Middle frontal gyrus (tissue), 1 donor: ENCODE results near the gene DOCK10.
"Not testable (repeated sequence)": the region's sequence is repeated elsewhere in the genome, so short reads cannot be mapped to it uniquely, and the experiment has no call there.

Source experiments
- DNase-seq: peaks from one replicate; pipeline ENCODE4 v3.0.0-alpha.2; 2015; ENCODE audit warnings: low spot score; ENCODE audit errors: extremely low spot score

The DOCK10 gene

DNA sequence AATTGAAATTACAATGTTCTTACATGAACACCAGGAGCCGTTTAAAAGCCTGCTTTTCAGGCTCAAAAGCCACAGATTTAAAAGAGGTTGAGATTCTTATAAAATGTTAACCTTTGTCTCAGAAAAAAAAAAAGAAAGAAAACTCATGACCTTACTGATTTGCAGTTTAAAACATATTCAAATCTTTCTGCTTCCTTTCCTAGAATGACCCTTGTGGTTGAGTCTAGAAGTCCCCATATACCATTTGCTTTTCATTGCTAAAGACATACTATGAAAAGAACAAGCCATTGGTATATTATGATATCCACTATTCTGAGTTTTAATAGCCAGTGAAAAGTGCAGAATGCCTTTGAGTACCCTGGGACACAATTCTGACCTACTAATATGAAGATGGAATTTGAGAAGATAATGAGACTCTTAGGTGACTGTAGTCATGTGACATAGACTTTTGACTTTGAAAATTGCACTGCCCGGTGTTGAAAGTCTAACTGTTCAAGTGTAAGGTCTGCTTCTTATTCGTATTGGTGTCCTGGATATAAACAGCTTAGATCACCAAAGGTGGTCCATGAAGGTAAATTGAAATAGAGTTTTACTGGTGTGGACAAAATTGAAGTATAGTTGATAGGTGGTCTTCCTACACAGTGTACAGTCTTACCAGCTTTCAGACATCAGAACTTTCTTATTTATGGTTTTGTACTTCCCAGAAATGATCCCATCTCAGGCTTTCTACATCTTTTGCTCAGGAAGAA, 117.0 kb downstream of the DOCK10 start:
- DNase-seq: no peak

DNA sequence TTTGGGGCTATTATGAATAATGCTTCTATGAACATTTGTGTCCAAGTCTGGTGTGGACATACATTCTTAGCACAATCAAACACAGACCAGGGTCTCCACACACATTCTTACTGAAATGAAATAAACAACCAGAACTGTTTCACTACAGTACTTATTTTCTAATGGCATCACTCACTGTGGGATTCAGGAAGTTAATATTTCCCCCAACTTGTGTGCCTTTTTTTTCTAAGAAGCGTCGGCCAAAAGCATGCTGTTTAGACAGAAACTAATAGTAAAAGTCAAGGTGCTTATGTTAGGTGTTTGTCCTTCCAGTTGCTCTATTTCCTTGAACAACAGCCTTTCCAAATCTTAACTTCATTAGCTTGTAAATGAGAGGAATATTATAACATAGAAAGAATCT, 117.6 kb downstream of the DOCK10 start:
- DNase-seq: no peak

DNA sequence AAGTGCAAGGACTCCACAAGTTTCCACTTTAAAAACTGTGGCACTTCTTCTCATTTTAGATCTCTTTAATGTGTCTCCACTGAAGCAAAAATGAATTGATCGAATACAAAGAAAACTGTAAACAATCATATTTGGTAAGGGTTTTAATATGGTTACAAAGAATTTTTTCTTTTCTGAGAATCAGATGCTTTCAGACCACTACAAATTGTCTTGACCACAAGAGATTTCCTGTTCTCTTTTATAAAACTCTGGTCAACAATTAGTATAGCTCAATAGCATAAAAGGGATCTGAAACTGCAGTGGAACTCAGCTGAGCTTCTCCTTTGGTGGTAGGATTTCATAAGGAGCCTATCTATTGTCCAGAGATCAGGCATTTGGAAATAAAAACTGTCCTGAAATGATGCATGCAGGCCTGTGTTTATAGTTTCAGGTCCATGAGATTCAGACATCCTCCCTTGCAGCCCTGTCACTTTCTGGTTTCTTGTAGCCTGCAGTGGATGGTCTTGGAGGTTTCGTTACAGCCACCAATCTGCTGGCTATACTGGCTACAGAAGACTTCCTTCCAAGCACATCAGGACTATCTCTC, 120.0 kb downstream of the DOCK10 start:
- DNase-seq: no peak

DNA sequence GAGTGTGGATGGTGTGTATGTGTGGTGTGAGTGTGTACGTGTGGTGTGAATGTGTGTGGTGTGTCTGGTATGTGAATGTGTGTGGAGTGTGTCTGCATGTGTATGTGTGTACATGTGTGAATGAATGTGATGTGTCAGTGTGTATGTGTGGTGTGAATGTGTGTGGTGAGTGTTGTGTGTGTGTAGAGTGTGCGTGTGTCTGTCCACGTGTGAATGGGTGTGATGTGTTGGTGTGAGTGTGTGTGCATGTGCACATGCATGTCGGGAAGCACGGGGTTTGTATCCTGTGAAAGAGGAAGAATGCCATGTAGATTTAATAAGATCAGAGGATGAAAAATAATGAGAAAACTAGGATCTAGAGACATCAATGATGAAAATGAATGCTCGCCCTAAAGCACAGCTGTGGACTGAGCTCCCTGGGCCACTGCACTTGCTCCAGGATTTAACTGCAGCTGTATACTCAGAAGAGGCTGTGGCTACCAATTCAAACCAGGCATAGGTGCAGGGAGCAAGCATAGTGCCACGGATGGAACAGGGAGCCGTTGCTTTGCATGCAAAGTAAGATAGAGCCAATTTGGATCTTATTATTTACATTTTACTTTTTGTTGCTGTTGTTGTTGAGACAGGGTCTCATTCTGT, 122.7 kb downstream of the DOCK10 start:
- no peak for DNase-seq

DNA sequence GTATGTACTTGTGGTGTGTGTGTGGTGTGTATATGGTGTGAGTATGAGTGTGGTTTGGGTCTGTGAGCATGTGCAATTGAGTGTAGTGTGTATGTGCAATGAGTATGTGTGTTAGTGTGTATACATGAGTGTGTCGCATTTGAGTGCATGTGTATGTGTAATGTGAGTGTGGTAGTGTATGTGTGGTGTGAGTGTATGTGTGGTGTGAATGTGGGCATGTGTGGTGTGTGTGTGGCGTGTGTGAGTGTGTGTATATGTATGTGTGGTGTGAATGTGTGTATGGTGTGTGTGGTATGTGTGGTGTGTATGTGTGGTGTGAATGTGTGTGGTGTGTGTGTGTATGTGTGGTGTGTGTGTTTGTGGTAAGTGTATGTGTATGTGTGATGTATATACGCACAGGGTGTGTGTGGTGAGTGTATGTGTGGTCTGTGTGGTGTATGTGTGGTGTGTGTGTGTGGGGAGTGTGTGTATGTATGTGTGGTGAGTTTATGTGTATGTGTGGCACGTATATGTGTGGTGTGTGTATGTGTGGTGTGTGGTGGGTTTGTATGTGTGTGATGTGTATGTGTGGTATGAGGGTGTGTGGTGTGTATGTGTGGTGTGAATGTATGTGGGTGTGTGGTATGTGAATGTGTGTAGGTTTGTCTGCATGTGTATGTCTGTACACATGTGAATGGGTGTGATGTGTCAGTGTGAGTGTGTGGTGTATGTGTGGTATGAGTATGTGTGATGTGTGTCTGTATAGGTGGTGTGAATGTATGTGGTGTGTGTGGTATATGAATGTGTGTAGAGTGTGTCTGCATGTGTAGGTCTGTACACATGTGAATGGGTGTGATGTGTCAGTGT, 123.4 kb downstream of the DOCK10 start:
- DNase-seq: no peak

DNA sequence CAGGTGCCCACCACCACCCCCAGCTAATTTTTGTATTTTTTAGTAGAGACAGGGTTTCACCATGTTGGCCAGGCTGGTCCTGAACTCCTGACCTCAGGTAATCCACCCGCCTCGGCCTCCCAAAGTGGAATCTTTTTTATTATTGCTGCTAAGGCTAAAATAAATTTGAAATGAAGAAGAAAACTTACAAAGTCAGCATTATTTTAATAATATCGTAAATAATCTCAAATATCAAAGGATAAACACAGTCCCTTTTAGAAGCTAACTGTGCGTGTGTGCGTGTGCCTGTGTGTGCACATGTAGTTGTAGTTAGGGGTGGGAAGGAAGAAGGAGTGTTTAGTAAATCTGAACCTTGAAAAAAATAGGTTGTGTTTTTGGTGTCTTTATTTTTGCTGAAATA, 125.0 kb downstream of the DOCK10 start:
- DNase-seq: not testable (repeated sequence)

DNA sequence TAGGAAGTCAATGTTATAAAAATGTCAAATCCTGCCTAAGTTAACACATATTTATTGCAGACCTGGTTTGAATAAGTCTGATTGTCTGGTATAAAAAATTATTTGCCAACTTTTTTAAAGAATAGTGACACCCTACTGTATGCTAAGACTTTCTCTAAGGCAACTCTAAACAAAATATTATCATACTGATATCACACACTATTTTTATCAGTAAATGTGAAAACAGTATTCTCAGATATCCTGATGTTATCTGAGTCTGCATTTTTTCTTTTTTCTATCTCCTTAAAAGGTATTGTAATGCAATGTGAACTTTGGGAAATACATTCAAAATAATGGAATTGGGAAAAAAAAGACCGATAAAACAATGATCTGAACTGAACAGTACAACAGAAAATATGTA, 127.1 kb downstream of the DOCK10 start:
- no peak for DNase-seq

DNA sequence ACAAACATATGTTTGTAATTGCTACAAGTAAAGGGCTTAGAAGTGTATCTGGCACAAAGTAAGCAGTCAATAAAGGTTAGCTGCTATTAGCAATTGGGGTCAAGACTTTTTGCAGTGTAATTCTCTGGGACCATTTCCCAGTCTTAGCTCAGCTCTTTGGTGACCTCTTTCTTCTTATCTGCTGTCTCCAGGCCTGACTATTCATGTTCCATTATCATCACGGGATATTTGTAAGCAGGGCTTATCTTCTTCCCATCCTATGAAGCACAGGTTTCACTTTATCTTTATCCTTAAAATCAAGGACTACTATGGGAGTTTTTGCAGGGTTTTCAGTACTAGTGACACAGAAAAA, 131.7 kb downstream of the DOCK10 start:
- DNase-seq: no peak

DNA sequence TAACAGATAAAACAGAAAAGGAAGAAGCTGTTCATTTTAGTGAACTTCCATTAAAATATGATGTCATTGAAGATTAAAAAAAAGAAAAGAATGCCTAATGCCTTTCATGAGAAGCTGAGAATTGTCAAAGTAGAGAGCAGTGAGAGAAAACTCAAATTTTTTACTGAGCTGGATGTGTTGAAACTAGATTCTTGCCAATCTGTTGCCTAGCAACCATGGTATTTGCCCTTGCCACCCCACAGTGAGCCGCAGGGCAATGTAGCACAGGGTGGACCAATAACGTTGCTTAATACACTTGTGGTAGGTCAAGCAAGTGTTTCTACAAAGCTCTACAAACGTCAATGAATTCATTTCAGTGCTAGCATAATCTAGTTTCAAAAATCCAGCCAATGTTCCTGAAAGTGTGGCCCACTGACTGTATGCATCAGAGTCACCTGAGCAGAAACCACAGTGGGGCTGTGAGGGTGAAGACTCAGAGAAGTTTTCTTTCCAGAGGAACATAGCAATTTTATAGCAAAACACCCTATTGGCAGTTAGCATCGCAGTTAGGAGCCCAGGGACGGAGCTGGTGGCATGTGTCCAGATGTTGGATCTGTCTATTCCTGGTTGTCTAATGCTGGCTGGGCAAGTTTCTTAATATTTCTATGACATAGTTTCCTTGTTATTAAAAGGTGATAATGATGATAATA, 132.2 kb downstream of the DOCK10 start:
- no peak for DNase-seq

DNA sequence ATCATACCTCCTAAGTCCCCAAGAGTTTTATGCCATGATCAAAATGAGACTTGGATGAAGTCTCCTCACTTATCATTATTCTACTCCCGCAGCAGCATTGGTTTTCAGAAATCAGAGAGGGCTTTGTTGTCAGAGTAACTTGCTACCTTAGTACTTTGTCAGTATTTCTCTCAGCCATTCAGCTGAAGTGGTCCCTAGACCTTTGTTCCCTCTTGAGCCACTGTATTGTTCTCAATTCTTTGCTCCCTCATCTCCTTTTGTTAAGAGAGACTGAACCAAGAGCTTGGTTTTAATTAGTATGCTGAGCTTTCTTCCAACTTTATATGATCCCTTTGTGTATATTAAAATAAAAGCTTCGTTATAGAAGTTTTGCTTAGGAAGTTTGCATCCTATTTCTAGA, 133.4 kb downstream of the DOCK10 start:
- DNase-seq: no peak

DNA sequence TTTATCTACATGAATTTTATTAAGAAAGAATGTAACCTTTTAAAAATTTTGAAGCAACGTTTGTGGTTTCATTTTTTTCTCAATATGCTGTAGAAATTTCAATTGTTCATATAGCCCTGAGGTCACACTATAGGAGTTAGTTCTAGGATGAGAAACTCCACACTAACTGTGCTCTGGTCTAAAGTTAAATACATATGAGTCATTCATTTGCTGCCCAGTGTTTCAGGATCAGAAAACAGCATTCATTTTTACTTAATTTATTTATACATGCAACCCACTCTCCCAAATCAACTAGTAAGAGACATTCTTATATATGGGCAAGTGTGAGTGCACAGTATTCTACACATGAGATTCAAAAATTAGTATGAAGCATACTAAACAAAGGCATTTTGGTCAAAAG, 137.9 kb downstream of the DOCK10 start:
- no peak for DNase-seq

DNA sequence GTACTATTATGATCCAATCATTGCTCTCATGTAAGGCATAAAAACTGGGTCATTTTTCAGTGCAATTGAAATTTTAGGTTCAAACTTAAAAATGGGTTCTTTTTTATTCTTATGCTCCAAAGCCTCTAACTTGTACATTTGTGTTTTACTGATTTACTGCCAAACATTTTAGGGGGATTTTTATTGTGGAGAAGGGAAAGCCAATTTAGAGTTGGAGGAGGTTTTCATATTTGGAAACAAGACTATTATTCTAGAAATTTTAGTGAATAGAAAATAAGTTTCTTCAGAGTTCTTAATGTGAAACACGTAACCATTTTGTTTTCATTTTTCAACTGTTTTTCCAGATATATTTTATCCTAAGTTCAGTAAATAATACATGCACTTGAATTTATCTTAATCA, 138.6 kb downstream of the DOCK10 start:
- no peak for DNase-seq

DNA sequence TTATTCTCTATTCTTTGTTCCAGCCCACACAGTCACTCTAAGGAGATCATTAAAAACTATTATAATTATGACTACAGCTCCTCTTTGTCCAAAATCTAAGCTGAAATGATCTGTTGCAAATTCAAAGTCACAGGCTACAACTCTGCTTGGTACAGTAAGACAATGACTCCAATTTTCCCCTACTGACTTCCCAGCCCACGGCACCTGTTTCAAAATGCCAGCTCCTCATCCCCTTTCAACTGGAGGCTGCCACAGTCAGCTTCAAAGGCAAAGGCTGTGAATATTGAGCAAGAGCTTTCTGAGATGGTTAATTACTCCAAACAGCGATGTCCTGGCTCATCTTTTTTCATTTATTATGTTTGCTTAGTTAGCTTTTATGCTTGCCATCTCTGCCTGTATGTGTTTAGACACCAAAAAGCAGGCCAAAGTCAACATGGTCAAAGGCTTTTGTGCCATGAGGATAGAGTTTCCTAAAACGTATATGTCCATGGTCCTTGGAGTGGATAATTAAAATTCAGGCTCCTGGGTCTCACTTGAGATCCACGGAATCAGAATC, 141.1 kb downstream of the DOCK10 start:
- no peak for DNase-seq

DNA sequence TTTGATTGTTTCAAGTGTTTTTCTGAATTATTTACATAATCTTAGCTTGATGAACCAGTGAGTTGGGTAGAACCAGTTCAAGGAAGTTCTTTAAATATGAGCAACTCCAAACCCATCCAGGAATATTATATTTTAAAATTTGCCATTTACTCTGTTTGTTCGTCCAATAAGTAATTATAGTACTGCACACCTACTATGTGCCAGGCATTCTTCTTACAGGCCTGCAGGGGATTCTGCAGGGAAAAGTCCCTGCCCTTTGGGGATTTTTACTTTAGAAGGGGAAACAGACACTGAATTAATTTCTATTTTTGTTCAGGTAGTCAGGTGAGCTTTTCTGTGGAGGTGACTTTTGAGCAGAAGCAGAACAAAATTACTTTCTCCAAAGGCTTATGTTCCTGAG, 146.9 kb downstream of the DOCK10 start:
- no peak for DNase-seq

DNA sequence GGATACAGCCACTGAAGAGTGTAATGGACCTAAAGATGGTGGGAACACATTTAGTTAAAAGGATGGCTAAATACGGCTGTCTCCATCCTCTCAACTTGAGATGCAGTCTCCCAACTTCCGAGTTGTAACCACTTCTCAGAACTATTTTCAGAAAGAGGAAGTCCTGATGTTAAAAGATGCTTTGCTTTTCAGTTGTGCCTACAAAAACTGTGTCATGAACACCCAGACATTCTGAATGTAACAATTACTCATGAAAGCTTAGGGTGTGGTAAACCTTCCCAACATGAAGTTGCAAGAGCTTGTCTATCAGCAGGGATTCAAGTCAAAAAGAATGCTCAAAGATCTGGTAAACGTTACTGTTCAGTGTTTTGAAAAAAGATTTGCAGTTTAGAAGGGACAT, 147.9 kb downstream of the DOCK10 start:
- no peak for DNase-seq

DNA sequence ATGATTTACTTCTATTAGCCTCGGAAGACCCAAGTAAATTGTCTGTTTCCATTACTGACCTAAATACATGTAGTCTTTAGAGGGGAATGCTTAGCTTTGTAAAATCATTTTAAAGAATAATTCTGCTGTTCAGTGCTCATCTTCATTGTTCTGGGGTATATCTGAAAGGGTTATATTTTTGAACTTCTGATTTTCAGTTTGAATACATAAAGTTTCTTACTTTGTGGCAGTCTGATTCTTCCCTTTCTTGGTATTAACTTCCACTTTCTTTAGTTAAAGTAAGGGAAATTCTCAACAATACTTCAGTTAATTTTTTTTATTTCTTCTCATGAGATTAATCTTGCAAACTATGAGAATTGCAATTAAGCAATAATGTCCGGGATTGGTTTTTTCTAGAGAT, 148.4 kb downstream of the DOCK10 start:
- DNase-seq: no peak

DNA sequence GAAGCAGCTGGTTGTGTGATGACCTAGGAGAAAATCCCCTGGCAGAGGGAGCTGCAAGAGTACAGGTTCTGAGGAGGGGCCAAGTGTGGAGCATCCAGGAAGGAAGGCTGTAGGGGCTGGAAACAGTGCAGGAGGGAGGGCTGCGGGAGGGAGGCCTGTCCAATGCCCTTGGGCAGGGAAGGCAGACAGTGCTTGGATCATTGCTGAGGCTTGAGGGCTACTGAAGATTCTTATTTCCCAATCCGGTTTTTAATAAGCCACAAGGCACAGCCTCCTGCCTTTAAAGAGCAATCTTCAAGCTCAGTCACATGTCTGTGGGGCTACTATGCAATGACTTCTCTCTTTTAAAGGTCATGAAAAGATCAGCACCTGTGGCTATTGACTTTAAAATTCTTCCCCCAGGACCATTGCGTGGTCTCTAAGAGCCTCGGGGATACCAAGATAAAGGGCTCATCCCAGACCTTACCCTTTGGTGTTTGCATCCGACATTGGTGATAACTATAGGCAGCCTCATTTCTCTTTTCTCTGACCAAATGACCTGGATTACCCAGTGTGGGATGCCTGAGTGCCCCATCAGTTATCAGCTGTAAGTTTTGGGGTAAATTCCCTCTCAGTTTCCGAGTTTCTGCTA, 149.6 kb downstream of the DOCK10 start:
- DNase-seq: no peak

DNA sequence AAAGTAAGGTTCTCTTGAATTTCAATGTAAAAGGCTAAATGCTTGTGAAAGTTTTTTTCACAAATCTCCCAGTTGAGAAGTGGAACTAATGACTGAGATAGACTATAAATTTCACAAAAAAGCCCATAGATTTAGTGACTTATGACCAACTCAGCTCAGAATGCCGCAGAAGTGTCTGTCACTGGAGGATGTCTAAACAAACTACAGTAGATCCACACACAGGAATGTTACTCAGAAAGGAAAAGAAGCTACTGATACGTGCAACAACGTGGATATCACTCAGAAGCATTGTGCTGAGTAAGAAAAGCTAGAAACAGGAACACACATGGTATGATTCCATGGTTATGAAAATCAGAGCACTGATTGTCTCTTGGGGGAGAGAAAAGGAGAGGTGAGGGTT, 151.9 kb downstream of the DOCK10 start:
- DNase-seq: no peak

DNA sequence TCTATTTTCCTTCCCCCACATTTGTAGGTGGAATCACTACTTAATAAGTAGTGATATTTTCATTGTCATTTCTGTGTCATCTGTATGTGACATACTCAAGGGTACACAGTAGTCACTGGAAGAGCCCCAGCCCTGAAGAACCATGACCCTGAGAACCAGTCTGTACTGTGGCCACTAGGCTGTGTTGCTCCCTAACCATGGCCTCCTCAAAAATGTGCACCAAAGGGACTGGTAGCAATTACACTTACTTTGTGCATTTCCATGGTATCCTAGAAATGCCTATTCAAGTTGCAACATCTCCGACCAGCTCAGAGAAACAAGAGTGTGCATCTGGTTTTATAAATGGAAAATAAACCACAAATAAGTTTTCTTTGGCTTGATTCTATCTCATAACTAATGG, 155.1 kb downstream of the DOCK10 start:
- no peak for DNase-seq

DNA sequence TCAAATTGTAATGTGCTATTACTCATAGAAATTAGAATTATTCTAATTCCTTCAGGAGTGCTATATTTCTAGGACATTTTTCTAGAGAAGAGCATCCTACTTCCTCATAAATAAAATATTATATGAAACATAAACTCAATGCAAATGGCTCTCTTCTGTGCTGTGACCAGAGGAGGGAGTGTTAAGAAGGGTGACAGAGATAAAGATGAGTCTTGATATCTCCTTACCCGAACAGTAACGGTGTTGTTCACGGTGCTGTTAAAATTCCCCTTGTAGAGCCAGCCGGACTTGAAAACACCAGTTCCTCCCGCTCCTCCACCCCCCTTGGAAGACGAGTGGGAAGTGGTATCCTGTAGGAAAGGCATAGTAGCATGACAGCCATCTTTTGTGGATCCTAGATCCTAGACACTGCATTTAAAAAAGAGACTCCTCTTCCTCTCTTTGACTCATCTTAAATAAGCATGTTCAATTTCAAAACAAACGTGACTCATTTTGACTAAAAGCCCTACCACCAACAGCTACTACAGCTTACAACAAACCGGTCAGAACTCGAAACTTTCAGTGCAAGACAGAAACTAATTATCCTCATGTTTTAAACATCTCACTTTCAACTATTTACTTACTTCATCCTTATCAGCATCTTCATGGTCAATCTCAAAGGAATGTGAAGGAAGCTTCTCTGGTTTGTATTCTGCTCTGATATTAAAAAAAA, 156.3 kb downstream of the DOCK10 start:
- no peak for DNase-seq
